Testis (tissue), 3 donors: Measurements from ENCODE around the gene MYBPH. TPM values are rescaled to one million over a fixed set of nuclear protein-coding genes. Genes with fewer than 3 reads are reported as not detected.

Experiments used
- DNase-seq: peaks from one replicate; pipeline ENCODE4 v3.0.0-alpha.2; 2019
- H3K27ac ChIP-seq, 2 donors: fragments of 200-600 bp; sonication (generic); one replicate each; pipeline ENCODE4 v1.5.1; 2019
- H3K27me3 ChIP-seq: fragments of 200-600 bp; sonication (generic); one replicate; pipeline ENCODE4 v1.5.1; 2019
- H3K36me3 ChIP-seq: fragments of 200-600 bp; sonication (generic); one replicate; pipeline ENCODE4 v1.5.1; 2017; ENCODE audit warnings: low read depth; ENCODE audit errors: missing control alignments
- H3K4me1 ChIP-seq: fragments of 200-600 bp; sonication (generic); one replicate; pipeline ENCODE4 v1.5.1; 2019
- H3K4me3 ChIP-seq, 2 donors: fragments of 200-600 bp; sonication (generic); one replicate each; pipeline ENCODE4 v1.5.1; 2017 to 2019
- H3K9me3 ChIP-seq: fragments of 200-600 bp; sonication (generic); one replicate; pipeline ENCODE4 v1.5.1; 2017
- CTCF ChIP-seq, 3 experiments: fragments of 450-650 bp in 2 of 3; fragments of 200-600 bp in 1 of 3; sonication (generic) in 1 of 3; IDR thresholded peaks; one replicate each; pipeline ENCODE4 v1.5.1; 2016 to 2019; ENCODE audit warnings: antibody characterized with exemption in 3 of 3, mild to moderate bottlenecking in 2 of 3, moderate library complexity in 1 of 3
- POLR2A ChIP-seq: fragments of 450-650 bp; IDR thresholded peaks from one replicate; pipeline ENCODE4 v1.6.1; 2017; ENCODE audit warnings: antibody characterized with exemption, mild to moderate bottlenecking, moderate library complexity
- WGBS, 2 donors: methylation state at CpG; one replicate each; pipeline ENCODE4 v1.1.5; 2018; 5-methylcytosine and 5-hydroxymethylcytosine counted together
- intact Hi-C: fragments of 100-400 bp; cut with DNase I; formaldehyde crosslinking; loops from one replicate; pipeline ENCODE4 v1.15.1; 2023; ENCODE audit warnings: low total_unique reads
- polyA plus RNA-seq: library from polyadenylated mRNA; stranded (reverse); fragments of 350-450 nt; fragmentation: Illumina TruSeq; extraction: RNeasy Lipid Tissue Mini Kit (QIAGEN cat#74804); gene quantifications from one replicate; pipeline ENCODE4 v1.2.3, GENCODE V29; 2014; ENCODE audit warnings: low read depth, low replicate concordance; ENCODE audit not compliant: insufficient read depth
- total RNA-seq, 2 donors: library from RNA; depleted of rRNA; stranded (reverse); fragments of >200 nt; gene quantifications; one replicate each; pipeline ENCODE4 v1.2.3, GENCODE V29; 2016

Gene MYBPH
- total and polyA plus RNA-seq, 3 donors from 2014 or later = 0.16 to 2.9 (median 0.25) TPM

DNA sequence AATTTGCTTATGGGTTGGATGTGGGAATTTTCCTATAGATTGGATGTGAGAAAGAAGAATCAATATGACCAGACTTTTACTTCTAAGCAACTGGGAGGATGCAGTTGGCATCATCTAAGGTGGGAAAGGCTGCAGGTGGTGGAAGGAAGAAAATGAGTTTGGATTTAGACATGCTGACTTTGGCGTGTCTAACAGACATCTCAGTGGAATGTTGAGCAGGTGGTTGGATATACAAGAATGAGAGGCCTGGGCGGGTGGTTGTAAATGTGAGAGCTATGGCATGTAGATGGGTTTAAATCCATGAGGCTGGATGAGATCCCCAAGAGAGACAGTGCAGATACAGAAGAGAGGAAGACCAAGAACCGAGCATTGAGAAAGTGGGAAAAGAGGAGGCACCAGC lies 37.6 kb downstream of the MYBPH start:
- no peaks in the 10 kb centered on the region for H3K9me3 ChIP-seq
- intact Hi-C loops = no loop called here
- DNase-seq = no peak
- H3K4me3 ChIP-seq = no peak overlapping the region
- H3K27ac ChIP-seq = no peak overlapping the region
- H3K4me1 ChIP-seq = peaks cover 14% of the 10 kb centered on the region
- WGBS, 2 donors = 85 to 86% methylated on average over 3 of the region's 3 CpGs
- no peaks in the 10 kb centered on the region for H3K27me3 ChIP-seq
- no peak for TF ChIP-seq CTCF (IDR thresholded peaks at IDR 0.05)
- H3K36me3 ChIP-seq = no peaks in the 10 kb centered on the region

GRCh38 chr1:203137324-203137723 lies 38.3 kb downstream of the MYBPH start:
- no peaks in the 10 kb centered on the region for H3K36me3 ChIP-seq
- WGBS, 2 donors = 88 to 89% methylated on average over 4 of the region's 4 CpGs
- H3K4me3 ChIP-seq = no peak overlapping the region
- DNase-seq = no peak
- H3K4me1 ChIP-seq = peaks cover 14% of the 10 kb centered on the region
- H3K27ac ChIP-seq = no peak overlapping the region
- intact Hi-C loops = no loop called here
- no peaks in the 10 kb centered on the region for H3K9me3 ChIP-seq
- H3K27me3 ChIP-seq = no peaks in the 10 kb centered on the region
- TF ChIP-seq CTCF (IDR thresholded peaks at IDR 0.05) (no peak), POLR2A (no peak)

DNA sequence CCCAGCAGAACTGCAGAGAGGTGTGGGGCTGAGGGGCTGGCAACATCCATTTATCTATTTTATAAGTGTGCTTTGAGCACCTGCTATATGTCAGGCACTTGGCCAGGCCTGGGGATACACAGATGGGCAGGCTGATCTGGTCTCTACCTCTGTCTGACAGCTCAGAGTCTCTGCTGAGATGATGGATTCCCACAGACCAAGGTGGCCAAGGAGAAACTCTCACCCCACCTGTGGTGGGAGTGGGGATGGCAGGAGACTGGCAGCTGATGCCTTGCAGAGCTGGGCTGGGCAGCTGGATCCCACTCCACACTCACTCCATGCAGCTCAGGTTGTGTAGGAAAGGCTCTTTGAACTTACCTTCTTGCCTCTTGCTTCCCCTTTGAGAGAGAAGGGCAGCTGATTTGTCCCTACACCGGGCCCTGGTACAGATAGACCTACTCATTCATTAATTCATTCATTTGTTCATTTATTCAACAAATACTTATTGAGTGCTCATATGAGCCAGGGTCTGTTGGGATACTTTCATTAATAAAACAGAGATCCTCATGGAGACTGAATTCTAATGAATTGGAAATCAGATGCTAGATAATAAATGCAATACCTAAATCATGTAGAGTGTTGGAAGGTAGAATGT lies 39.1 kb downstream of the MYBPH start:
- no peak for DNase-seq
- 94 to 97% methylated on average over 1 of the region's 1 CpG for WGBS, 2 donors
- H3K4me1 ChIP-seq = peaks cover 14% of the 10 kb centered on the region

GRCh38 chr1:203135636-203136305 lies 39.9 kb downstream of the MYBPH start:
- 67 to 77% methylated on average over 8 of the region's 8 CpGs for WGBS, 2 donors
- Histone ChIP-seq H3K9me3 (no peaks in the 10 kb centered on the region), H3K4me1 (peaks cover 13% of the 10 kb centered on the region), H3K27ac (no peak overlapping the region), H3K36me3 (no peaks in the 10 kb centered on the region), H3K4me3 (no peak overlapping the region), H3K27me3 (no peaks in the 10 kb centered on the region)
- no peak for TF ChIP-seq POLR2A
- TF ChIP-seq CTCF (IDR thresholded peaks at IDR 0.05) = no peak
- intact Hi-C loops = no loop called here
- DNase-seq = no peak

More for the DNA sequence above, 39.1 kb downstream of the MYBPH start:
- Histone ChIP-seq H3K27me3 (no peaks in the 10 kb centered on the region), H3K4me3 (no peak overlapping the region), H3K27ac (no peak overlapping the region), H3K36me3 (no peaks in the 10 kb centered on the region), H3K9me3 (no peaks in the 10 kb centered on the region)
- intact Hi-C loops = no loop called here
- TF ChIP-seq CTCF (IDR thresholded peaks at IDR 0.05) = no peak
- TF ChIP-seq POLR2A = no peak
